ENCODE results near the gene REM2.
"Not testable (repeated sequence)": the region's sequence is repeated elsewhere in the genome, so short reads cannot be mapped to it uniquely, and the experiment has no call there.

Gene REM2

DNA sequence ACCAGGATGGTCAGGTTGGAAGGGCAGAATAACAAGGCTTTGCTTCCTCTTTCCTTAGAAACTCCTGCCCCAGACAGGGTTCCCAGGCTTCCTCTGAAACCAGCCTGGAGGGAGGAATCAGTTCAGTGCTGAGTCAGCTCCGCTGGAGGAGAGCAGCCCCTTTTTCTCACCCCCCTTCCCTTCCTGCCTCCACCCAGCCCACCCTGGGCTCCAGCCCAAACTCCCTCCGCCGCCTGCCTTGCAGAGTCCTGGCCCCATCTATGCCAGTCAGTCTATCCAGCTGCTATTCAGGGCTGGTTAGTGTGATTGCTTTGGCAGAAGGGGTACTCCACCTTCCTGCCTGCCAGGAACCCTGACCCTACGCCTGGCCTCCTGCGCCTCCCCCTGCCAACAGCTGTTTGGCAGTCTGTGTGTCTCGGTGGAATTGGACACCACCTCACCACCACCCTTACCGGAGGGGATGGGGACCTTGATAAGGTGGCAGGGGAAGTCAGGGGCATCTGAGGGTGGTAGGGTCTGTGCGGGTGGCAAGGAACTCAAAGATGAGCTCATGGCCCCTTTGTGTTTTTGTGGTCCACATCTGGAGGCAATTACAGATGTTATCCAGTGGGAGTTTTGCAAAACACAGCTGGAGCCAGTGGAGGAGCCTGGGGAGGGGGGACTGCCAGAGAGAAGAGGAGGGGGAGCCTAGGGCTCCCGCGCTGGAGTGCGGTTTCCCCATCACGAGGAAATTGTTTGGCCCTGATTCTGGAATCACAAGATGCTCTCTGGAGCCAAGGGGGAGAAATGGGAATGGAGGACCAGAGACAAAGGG, 34.5 kb upstream of the REM2 start:
- DNase-seq = no peak

DNA sequence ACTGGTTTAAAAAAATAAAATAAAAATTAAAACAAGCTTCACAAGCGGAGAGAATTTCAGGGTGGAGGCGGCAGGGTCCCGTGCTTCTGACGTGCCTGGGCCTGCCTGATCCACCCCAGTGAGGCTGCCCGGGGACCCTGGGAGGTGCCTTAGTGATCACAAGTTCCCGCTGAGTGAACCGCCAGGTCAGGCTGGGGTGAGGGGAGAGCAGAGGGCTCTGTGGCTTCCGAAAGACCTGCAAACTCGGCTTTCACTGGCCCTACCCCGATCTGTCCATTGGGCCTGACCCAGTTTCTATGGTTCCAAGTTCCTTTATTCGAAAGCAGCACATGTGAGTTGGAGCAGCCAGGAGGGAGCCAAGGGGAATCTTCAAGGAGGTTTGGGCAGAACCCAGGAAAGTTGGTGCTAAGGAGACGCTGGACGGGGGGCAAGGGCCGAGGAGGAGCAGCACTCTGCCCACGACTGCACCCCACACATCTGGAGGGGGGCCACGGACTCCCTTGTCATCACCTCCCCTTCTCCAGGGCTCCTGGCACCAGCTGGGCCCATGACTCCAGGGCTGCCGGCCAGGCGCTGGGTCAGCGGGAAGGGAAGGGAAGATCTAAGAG, 33.7 kb upstream of the REM2 start:
- DNase-seq = no peak

- no peak for DNase-seq
Observed at GRCh38 chr14:22850944-22851764, 31.9 kb upstream of the REM2 start.

- not testable (repeated sequence) for DNase-seq
Observed at GRCh38 chr14:22852178-22852577, 30.8 kb upstream of the REM2 start.

GRCh38 chr14:22852599-22852939, 30.5 kb upstream of the REM2 start:
- no peak for DNase-seq

GRCh38 chr14:22852940-22853767, 29.9 kb upstream of the REM2 start:
- peak; percentile 97 for DNase-seq

- DNase-seq = not testable (repeated sequence)
Observed at GRCh38 chr14:22854296-22854695, 28.7 kb upstream of the REM2 start.

GRCh38 chr14:22854963-22855724, 27.9 kb upstream of the REM2 start:
- no peak for DNase-seq

GRCh38 chr14:22856428-22856827, 26.6 kb upstream of the REM2 start:
- no peak for DNase-seq

GRCh38 chr14:22860377-22860776, 22.6 kb upstream of the REM2 start:
- DNase-seq = not testable (repeated sequence)

GRCh38 chr14:22861651-22862050, 21.4 kb upstream of the REM2 start:
- DNase-seq = no peak

- DNase-seq = no peak
Observed at GRCh38 chr14:22864979-22865378, 18.0 kb upstream of the REM2 start.

DNA sequence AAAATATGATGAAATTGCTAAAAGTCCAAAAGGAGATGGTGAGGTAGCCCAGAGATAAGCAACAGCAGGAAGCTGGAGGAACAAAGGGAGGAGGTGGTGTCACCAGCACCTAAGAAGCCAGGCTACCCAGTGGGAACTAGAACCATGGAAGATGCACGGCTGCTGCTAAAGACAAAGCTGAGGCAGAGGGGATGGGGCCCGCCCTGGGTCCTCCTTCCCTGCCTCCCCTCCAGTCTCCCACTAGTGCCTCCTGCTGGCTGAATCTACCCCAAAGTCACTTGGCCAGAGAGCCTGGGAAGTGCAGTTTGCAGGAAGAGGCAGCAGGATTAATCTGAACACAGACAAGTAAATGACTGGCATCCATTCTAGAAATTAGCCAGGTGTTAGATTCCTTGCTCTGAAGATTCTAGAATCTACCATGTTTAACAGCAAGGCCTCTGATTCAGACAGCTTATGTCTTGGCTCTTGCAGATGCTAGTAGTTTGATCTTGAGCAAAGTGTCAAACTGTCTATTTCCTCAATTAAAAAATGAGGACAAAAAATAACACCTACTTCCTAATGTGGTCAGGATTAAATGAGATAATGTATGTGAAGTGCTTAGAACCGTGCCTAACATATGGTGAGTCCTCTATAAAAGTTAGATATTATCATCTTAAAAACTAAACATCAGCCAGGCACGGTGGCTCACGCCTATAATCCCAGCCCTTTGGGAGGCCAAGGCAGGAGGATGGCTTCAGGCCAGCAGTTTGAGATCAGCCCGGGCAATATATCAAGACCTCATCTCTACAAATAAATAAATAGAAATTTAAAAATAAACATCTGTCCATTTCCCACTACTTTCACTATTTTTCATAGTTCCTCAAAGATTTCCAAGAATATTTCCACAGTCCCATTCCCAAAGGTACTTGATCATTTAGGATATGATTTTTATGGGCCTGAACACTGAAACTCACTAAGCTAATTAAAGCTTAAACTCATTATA, 17.3 kb upstream of the REM2 start:
- no peak for DNase-seq

DNA sequence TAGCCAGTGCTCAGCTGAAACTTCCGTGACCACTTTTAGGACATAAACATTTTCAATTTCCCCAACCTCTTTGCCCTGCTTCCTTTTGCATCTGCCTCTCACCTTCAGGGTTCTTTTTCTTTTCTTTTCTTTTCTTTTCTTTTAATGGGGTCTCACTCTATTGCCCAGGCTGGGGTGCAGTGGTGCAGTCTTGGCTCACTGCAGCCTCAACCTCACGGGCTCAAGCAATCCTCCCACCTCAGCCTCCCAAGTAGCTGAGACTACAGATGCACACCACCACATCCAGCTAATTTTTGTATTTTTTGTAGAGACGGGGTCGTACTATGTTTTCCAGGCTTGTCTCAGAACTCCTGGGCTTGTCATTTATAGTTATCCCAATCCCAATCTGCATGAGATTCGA, 16.1 kb upstream of the REM2 start:
- no peak for DNase-seq

DNA sequence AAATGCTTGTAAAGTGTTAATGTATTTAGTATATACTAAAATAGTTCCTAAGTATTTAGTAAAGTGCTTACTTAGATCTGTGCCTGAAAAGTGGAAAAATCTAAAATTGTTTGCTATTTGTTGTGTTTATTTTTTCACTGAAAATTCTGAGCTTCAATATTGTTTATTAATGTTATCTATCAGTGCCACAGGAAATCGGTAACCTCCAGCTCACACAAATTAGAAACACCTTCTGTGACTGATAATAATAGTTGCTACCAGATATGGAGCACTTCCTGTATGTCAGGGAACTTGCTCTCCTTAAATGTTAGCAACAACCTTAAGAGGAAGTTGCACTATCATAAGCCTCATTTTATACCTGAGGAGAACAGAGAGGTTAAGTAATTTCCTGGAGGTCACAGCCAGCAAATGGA, 12.2 kb upstream of the REM2 start:
- DNase-seq = no peak

GRCh38 chr14:22871224-22872032, 11.6 kb upstream of the REM2 start, which contains the start of gene LRP10:
LRP10 (plus strand) TSS chr14:22871740; CDS start chr14:22872304, 564 bp downstream.
- peak; percentile 92 for DNase-seq

DNA sequence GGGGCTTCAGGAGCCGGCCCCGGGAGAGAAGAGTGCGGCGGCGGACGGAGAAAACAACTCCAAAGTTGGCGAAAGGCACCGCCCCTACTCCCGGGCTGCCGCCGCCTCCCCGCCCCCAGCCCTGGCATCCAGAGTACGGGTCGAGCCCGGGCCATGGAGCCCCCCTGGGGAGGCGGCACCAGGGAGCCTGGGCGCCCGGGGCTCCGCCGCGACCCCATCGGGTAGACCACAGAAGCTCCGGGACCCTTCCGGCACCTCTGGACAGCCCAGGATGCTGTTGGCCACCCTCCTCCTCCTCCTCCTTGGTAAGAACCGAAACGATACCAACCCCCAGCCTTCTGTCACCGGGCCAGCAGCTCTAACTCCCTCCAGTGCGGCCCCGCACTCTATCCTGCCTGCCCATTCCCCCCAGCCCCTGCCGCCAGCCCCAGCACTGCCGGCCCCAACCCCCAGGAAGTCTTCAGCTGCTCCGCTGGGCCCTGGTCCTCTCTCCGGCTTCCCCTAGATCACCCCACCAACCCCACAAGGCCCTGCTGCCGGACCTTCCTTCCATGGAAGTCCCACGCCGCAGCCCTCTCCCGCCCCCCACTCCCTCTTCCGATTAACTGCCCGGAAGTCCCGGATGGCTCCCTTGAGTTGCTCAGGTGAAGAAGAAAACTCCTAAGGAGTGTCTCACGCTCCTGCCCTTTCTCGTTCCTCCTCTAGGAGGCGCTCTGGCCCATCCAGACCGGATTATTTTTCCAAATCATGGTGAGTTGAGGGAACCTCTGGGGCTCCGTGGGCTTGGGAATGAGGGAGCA, 10.8 kb upstream of the REM2 start:
- DNase-seq = peak; percentile 91

- no peak for DNase-seq
Observed at GRCh38 chr14:22872833-22873520, 10.0 kb upstream of the REM2 start.

Data from activated effector memory CD4-positive, alpha-beta T cell treated with anti-CD3 and anti-CD28 coated beads, Interleukin-2, amount 50 U/mL, for 16 hours (primary cell).